Measurements from ENCODE around the gene LMO7. TPM values are rescaled to one million over a fixed set of nuclear protein-coding genes. Genes with fewer than 3 reads are reported as not detected.

LMO7 gene
- total RNA-seq, 1 experiment from 2014 or later = 20.4 TPM

DNA sequence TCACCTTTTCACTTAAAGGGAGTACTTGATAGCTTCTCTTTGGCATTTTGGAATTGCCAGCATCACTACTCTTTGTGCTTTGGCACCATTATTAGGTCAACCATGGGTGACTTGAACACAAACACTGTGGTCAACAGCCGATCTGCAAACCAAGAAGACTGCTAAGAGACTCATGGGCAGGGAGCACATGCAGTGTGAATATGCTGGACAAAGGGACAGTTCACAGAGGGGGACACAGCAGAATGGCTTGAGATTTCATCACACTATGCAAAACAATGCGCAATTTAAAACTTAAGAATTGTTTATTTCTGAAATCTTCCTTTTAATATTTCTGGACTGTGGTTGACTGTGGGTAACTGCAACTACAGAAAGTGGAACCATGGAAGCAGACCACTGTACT, 64.4 kb downstream of the LMO7 start:
- Histone ChIP-seq H4K5ac (ENCODE audit: insufficient read length, low read depth, low read length) (no peak overlapping the region), H2BK15ac (ENCODE audit: low read depth, low read length) (no peak overlapping the region), H4K91ac (ENCODE audit: insufficient read length, low read depth, low read length) (no peak overlapping the region), H3T11ph (ENCODE audit: low read length) (no peak overlapping the region), H3K9me3 (ENCODE audit: control insufficient read depth, low read depth, low read length) (peaks cover 8% of the 10 kb centered on the region), H2BK20ac (ENCODE audit: low read depth, low read length, poor library complexity, severe bottlenecking) (no peak overlapping the region), H3K79me1 (ENCODE audit: insufficient read depth, low read depth, low read length, poor library complexity, severe bottlenecking) (no peaks in the 10 kb centered on the region), H2AK5ac (ENCODE audit: insufficient read length, low read length) (no peak overlapping the region), H3K4me1 (ENCODE audit: insufficient read depth, low read length) (no peaks in the 10 kb centered on the region), H3K4me2 (ENCODE audit: insufficient read depth, insufficient read length, low read length) (no peak overlapping the region), H3K56ac (ENCODE audit: insufficient read length, low read depth, low read length) (no peak overlapping the region), H2BK120ac (ENCODE audit: low read depth, low read length, poor library complexity, severe bottlenecking) (no peak overlapping the region), H3K79me2 (ENCODE audit: insufficient read depth, low read length) (0 out of 2 replicates have a peak, but pooled peaks cover 2% of the 10 kb centered on the region), H3K14ac (ENCODE audit: insufficient read depth, low read length) (no peak overlapping the region), H2BK12ac (ENCODE audit: insufficient read length, low read depth, low read length) (no peak overlapping the region), H3K23ac (ENCODE audit: insufficient read length, low read depth, low read length) (no peak overlapping the region), H3K18ac (ENCODE audit: insufficient read length, low read depth, low read length) (no peak overlapping the region), H3K23me2 (ENCODE audit: insufficient read length, low read depth, low read length, poor library complexity, severe bottlenecking) (no peaks in the 10 kb centered on the region), H3K27ac (ENCODE audit: insufficient read length, low read depth, low read length) (no peak overlapping the region), H4K20me1 (ENCODE audit: control insufficient read depth, insufficient read depth, insufficient read length) (no peaks in the 10 kb centered on the region), H3K27me3 (ENCODE audit: insufficient read depth, low read length) (no peaks in the 10 kb centered on the region), H3K9ac (ENCODE audit: extremely low read depth, insufficient read length, low read length) (no peak overlapping the region), H2BK5ac (ENCODE audit: insufficient read length, low read length) (no peak overlapping the region), H3K4ac (ENCODE audit: low read depth, low read length) (no peak overlapping the region), H2AFZ (ENCODE audit: low read length) (no peak overlapping the region), H4K8ac (replicated peaks; ENCODE audit: insufficient read length, low read depth, low read length) (no peak overlapping the region)
- H3K4me3 Mint-ChIP-seq = no peak overlapping the region
- DNase-seq = no peak
- WGBS (ENCODE audit: extremely low coverage, insufficient read length, low lambda C conversion rate) = no CpG with 5 or more reads among the region's 2 CpGs
- peaks cover 31 to 51% (median 33%) of the 10 kb centered on the region in 3 experiments for H3K36me3 Mint-ChIP-seq (ENCODE audit: insufficient read depth in 1 of 3, low read depth in 3 of 3)
- no peak overlapping the region for H3K27ac Mint-ChIP-seq
- peaks cover 7 to 18% of the 10 kb centered on the region in 2 experiments; a peak in 3 of 4 replicates for H3K4me1 Mint-ChIP-seq
- TF ChIP-seq, protein P1, sequence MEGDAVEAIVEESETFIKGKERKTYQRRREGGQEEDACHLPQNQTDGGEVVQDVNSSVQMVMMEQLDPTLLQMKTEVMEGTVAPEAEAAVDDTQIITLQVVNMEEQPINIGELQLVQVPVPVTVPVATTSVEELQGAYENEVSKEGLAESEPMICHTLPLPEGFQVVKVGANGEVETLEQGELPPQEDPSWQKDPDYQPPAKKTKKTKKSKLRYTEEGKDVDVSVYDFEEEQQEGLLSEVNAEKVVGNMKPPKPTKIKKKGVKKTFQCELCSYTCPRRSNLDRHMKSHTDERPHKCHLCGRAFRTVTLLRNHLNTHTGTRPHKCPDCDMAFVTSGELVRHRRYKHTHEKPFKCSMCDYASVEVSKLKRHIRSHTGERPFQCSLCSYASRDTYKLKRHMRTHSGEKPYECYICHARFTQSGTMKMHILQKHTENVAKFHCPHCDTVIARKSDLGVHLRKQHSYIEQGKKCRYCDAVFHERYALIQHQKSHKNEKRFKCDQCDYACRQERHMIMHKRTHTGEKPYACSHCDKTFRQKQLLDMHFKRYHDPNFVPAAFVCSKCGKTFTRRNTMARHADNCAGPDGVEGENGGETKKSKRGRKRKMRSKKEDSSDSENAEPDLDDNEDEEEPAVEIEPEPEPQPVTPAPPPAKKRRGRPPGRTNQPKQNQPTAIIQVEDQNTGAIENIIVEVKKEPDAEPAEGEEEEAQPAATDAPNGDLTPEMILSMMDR (conservative IDR thresholded peaks at IDR 0.05) = no peak
- H3K9me3 Mint-ChIP-seq = peaks cover 25 to 38% of the 10 kb centered on the region in 2 experiments
- H3K27me3 Mint-ChIP-seq (ENCODE audit: low read depth) = no peaks in the 10 kb centered on the region; the same call in 1 of the 2 replicates
